ENCODE results near the gene PPP1R26.
"Not testable (repeated sequence)": the region's sequence is repeated elsewhere in the genome, so short reads cannot be mapped to it uniquely, and the experiment has no call there.

The PPP1R26 gene

DNA sequence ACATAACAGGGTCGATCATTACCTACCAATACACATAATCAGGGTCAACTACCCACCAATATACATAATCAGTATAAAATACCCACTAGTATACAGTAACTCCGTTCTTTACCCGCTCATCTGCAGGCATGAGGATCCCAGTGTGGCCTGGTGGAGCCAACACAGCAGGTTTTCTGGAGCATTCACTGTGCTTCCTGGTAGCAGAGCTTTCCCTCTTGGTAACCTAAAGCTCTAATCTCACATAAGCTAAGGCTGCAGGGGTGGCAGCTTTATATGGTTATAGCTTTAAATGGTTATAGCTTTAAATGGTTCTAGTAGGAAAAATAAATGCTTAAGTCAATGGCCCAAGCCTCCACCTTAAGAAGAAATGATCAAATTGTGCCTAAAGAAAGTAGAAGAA is 53.5 kb downstream of the PPP1R26 start:
- DNase-seq (ENCODE audit: low read depth) = no peak
- in situ Hi-C loops (cut with HindIII; ENCODE audit: low sequenced_read_pairs) = no loop called here
- no peak for TF ChIP-seq CTCF (IDR thresholded peaks at IDR 0.05; ENCODE audit: low read depth, low read length, missing control alignments)
- no peak overlapping the region for H3K4me3 ChIP-seq (ENCODE audit: low read depth, low read length)

DNA sequence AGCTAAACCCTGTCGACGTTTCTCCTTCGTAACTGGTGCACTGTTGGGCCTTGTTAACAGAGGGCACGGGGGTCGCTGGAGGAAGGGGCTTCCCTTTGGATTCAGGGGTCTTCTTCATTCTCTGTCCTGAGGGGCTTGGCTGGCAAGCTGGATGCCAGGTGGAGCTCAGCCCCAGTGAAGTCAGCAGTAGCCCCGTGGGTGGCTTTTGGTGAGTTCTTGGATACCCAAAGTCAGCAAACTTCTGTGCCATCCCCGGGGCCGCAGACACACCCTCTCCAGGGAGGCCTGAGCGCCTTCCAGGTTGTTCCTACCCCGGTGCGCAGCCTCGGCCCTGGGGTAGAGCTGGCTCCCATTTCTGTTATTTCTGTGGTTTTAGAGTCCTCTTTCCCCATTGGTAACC is 54.1 kb downstream of the PPP1R26 start:
- in situ Hi-C loops (cut with HindIII; ENCODE audit: low sequenced_read_pairs) = no loop called here
- no peak for TF ChIP-seq CTCF (IDR thresholded peaks at IDR 0.05; ENCODE audit: low read depth, low read length, missing control alignments)
- no peak for DNase-seq (ENCODE audit: low read depth)
- no peak overlapping the region for H3K4me3 ChIP-seq (ENCODE audit: low read depth, low read length)

- in situ Hi-C loops (cut with HindIII; ENCODE audit: low sequenced_read_pairs); DNase-seq (ENCODE audit: low read depth); H3K4me3 ChIP-seq (ENCODE audit: low read depth, low read length): not testable (repeated sequence)
Measured at GRCh38 chr9:135534192-135534711, 54.7 kb downstream of the PPP1R26 start.

- DNase-seq (ENCODE audit: low read depth); H3K4me3 ChIP-seq (ENCODE audit: low read depth, low read length); in situ Hi-C loops (cut with HindIII; ENCODE audit: low sequenced_read_pairs): not testable (repeated sequence)
Measured at GRCh38 chr9:135534826-135535225, 55.2 kb downstream of the PPP1R26 start.

DNA sequence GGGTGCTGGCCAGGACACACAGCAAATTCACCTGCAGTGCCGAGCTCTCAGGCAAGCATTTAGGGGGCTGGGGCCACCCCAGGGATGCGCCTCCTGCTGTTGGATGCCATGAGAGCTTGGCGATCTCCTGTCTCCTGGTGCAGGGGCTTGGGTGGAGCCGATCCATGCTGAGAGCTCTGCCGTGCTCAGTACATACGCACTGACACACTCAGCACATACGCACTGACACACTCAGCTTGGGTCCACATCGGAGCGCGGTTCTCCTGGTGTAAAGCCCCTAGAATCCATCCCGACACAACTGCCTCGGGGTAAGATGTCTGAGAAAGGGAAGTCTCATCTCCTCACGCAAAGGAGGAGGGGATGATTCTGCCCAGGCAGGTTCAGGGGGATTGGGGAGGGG is 56.0 kb downstream of the PPP1R26 start:
- DNase-seq (ENCODE audit: low read depth); in situ Hi-C loops (cut with HindIII; ENCODE audit: low sequenced_read_pairs); H3K4me3 ChIP-seq (ENCODE audit: low read depth, low read length): not testable (repeated sequence)

GRCh38 chr9:135536216-135536615 is 56.6 kb downstream of the PPP1R26 start:
- in situ Hi-C loops (cut with HindIII; ENCODE audit: low sequenced_read_pairs) = no loop called here
- no peak overlapping the region for H3K4me3 ChIP-seq (ENCODE audit: low read depth, low read length)
- TF ChIP-seq CTCF (IDR thresholded peaks at IDR 0.05; ENCODE audit: low read depth, low read length, missing control alignments) = no peak
- DNase-seq (ENCODE audit: low read depth) = no peak

All from astrocyte of the cerebellum (primary cell).